Activated naive CD4-positive, alpha-beta T cell treated with Interleukin-2 at 50 U/mL for 16 hours (primary cell): ENCODE data around the gene UCK2.
"Not testable (repeated sequence)": the region's sequence is repeated elsewhere in the genome, so short reads cannot be mapped to it uniquely, and the experiment has no call there.

Experiments used
- DNase-seq: peaks from one replicate; pipeline ENCODE4 v3.0.0-alpha.2; 2020

Gene UCK2

DNA sequence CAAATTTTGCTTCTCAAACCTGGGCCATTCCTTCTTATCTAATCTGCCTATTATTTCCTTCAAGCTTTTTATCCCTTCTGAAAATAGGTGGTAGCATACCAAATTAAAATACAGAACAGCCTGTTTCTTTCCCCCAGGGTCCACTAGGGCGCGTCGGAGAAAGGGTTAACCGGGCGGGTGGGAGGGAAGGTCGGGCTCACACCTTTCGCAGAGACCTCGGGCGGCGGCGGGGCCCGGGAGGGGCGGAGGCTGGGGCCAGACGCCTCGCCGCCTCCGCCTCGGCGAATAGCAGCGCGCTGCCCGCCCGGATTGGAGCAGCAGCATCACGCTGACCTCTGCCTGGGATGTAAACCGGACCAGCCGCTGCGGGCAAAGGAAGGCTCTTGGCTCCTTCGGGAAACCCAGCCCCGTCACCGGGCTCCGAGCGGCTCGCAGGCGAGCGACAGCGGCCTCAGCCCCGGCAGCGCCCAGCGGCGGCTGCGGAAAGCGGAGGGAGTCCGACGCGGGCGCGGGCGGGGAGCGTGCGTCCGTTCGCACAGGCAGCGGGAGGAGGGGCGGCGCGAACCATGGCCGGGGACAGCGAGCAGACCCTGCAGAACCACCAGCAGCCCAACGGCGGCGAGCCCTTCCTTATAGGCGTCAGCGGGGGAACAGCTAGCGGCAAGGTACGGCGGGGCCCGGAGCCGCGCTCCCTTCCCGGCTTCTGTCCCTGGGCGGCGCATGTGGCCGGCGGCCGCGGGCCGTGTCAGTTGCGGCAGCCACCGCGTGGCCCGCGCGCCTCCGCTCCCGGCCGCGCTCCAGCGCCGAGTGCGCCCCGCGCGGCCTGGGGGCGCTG lies at the start of gene UCK2:
TSS of gene UCK2 (plus strand) at position 347 of the 835 bp plus-strand sequence. CDS start at position 567, 220 bp downstream.
- peak; percentile 68 for DNase-seq

DNA sequence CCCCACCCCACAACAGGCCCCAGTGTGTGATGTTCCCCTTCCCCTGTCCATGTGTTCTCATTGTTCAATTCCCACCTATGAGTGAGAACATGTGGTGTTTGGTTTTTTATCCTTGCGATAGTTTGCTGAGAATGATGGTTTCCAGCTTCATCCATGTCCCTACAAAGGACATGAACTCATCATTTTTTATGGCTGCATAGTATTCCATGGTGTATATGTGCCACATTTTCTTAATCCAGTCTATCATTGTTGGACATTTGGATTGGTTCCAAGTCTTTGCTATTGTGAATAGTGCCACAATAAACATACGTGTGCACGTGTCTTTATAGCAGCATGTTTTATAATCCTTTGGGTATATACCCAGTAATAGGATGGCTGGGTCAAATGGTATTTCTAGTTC lies 49.2 kb upstream of the UCK2 start:
- DNase-seq = not testable (repeated sequence)

DNA sequence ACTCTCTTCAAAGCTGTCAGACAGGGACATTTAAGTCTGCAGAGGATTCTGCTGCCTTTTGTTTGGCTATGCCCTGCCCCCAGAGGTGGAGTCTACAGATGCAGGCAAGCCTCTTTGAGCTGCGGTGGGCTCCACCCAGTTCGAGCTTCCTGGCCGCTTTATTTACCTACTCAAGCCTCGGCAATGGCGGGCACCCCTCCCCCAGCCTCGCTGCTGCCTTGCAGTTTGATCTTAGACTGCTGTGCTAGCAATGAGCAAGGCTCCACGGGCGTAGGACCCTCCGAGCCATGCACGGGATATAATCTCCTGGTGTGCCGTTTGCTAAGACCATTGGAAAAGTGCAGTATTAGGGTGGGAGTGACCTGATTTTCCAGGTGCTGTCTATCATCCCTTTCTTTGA lies 43.9 kb upstream of the UCK2 start:
- DNase-seq = not testable (repeated sequence)

DNA sequence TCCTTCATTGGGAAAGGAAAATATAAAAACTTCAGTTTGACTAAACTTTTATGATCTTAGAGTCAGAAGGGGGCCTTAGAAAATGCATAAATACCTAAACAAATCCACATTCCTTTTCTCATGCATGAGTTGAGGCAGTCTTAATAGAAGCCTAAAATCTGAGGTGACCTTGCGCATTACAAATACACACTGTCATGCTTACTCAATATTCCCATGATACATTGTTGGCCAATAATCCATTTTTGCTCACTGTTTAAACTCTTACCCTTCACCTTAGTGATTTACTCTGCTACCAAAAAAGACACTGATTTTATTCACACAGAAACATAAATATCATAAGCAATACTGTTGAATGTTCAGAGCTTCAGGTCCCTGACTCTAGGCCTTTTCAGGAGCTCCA lies 39.7 kb upstream of the UCK2 start:
- no peak for DNase-seq

DNA sequence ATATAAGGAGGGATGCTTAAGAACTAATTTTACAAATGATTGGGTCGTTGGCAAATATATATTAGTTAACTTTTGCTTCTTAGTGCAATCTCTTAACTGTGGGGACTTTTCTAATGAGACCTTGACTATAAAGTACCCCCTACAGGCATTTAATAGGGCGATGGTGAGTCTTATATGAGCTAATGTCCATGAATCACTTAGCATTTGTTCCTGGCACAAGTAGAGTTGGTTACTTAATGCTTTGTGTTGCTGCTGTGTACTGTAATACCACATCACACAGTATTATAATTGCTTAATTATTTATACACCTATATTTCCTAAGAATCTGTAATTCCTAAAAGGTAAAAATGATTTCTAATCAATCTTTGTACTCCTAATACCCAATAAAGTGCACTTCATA lies 33.5 kb upstream of the UCK2 start:
- DNase-seq = no peak

DNA sequence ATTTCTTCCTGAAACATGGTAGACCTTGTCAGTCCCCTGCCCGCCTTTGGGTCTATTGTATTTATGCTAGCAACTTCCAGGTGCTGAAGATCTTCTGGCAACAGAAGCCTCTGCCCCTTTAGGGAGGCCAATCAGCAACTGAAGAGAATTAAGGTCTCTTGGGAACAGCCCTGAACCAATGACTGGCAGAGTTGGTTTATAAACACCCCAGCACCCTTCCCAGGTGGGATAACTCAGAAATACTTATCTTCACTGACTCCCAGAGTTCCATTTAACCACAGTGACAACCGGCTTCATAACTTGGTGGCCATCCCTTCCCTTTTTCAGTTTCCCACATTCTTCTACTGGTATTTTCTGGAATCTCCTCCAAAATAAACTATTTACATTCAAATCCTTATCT lies 31.5 kb upstream of the UCK2 start:
- no peak for DNase-seq

DNA sequence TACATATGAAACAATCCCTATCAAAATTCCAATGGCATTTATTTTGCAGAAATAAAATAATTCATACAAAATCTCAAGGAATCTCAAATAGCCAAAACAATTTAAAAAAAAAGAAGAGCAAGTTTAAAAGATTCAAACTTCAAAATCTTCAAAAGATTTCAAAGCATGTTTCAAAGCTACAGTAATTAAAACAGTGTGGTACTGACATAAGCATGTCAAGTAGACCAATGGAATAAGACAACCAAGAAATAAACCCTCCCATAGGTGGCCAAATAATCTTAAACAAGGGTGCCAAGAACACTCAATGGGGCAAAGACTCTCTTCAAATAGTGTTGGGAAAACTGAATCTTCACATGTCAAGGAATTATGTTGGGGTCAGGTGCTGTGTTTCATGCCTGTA lies 28.0 kb upstream of the UCK2 start:
- DNase-seq = no peak

DNA sequence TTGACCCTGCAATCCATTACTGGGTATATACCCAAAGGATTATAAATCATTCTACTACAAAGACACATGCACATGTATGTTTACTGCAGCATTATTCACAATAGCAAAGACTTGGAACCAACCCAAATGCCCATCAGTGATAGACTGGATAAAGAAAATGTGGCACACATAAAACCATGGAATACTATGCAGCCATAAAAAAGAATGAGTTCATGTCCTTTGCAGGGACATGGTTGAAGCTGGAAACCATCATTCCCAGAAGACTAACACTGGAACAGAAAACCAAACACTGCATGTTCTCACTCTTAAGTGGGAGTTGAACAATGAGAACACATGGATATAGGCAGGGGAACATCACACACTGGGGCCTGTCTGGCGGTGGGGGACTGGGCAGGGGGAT lies 22.9 kb upstream of the UCK2 start:
- not testable (repeated sequence) for DNase-seq

DNA sequence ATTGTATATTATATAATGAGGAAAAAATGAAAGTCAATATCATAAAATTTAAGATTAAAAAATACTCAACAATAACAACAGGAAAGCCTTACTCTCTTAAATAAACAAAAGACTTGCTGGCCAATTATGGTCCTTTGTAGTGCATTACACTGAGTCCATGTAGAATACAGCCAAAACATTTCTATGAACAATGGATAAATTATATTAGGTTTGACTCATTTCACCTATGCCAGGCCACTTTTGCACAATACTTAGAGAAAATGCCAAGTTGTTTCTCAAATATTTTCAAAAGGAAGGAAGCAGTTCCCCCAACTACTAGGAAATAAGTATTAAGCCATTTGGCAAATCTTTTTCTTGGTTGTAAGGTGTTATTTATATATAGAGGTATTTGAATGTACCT lies 19.8 kb upstream of the UCK2 start:
- no peak for DNase-seq

DNA sequence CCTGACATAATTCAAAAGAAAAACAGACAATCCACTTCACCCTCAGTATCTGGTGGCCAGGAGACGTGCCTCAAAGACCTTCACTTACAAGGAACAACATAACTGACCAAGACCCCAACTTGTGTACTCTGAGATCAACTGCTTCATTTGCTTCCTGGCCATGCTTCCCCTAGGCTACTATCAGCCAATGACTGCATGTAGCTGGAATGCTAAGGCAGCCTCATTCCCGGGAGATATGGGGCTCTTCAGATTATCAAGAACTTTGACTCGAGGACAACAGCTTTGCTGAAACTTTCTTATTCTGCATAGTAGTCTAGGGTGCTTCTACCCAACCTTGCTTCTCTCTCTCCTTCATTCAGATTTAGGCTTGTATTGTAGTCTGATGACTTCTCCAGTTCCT lies 11.7 kb upstream of the UCK2 start:
- no peak for DNase-seq

DNA sequence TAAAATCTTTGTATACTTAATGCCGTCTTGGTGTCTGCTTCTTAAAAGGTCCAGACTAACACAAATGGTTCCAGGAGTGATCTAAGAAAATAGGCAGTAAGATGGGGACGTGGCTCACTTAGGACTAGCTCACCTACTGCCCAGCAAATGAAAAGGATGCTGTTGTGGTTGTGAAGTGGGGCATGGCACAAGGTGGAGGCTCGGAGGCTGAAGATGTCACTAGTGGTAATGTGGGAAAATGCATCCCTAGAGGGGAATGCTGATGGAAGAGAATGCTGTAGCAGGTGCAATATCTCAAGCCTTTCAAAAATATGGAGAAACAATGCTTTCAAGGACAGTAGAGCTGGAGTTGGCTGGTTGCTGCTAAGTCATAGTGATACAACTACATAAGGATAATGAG lies 11.3 kb upstream of the UCK2 start:
- no peak for DNase-seq

DNA sequence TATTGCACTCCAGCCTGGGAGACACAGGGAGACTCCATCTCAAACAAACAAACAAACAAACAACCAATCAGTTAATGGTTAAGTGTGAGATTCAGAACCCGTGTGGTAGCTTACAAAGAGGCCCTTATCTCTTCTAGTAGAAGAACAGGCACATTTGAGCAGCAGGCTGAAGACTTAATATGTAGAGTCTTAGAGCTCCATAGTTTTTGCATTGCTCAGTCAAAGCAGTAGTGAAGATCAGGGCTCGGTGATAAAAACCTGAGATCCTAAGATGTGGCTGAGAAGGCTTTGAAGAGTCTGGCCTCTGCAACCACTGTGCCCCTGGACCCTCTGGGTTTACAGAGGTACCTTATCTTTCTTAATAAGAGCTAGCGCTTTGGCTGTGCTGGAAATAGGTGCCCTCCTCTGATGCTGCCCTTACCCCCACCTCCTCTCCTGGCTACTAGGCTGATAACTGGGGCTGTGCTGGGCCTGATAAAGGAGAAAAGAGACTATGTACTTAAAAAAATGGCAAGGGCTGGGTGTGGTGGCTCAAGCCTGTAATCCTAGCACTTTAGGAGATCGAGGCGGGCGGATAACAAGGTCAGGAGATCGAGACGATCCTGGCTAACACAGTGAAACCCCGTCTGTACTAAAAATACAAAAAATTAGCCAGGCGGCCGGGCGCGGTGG lies 10.5 kb upstream of the UCK2 start:
- no peak for DNase-seq

DNA sequence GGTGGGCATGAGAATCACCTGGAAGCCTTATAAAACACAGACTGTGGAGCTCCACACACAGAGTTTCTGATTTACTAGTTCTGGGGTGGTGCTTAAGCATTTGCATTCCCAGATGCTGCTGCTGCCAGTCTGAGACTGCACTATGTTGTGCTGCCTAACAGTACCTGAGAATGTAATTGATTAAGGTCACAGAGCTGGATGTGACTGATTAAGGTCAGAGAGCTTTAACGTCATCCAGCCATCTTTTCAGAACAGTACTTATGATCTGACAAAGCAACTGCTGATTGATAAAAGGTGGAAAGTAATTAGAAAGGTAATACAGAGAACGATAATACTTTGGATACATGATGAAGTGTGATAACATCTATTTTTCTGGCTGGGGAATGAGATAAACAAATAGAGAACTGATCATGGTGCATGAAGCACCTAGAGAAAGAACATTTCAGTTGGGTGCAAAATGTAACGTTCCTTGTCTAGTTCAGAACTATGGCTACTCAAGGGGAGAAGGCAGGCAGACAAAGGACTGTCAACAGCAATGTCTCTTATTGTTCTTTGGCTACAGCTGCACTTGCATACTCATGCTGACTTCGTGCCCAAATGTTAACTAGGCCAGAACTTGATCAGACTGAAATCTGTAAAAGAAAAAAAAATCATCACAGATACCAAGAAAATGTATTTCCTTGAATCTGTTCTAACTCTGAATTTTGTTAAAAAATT lies 3.7 kb upstream of the UCK2 start:
- DNase-seq = no peak

DNA sequence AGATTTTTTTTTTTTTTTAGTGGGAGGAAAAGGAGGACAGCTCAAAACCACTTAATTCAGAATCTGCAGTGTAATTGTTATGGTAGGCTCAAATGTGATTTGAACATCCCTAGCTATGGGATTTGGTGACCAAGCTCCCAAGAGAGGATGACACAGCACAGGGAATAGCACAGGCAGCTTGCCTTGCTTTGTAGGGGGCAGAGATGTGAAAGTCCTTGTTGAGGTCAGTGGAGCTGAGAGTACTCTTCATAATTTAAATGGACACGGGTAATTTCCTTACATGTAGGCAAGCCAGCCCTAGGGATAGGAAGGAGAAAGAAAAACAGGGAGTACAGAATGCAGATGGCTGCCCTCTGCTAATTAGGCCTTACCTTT lies 3.2 kb upstream of the UCK2 start:
- no peak for DNase-seq

DNA sequence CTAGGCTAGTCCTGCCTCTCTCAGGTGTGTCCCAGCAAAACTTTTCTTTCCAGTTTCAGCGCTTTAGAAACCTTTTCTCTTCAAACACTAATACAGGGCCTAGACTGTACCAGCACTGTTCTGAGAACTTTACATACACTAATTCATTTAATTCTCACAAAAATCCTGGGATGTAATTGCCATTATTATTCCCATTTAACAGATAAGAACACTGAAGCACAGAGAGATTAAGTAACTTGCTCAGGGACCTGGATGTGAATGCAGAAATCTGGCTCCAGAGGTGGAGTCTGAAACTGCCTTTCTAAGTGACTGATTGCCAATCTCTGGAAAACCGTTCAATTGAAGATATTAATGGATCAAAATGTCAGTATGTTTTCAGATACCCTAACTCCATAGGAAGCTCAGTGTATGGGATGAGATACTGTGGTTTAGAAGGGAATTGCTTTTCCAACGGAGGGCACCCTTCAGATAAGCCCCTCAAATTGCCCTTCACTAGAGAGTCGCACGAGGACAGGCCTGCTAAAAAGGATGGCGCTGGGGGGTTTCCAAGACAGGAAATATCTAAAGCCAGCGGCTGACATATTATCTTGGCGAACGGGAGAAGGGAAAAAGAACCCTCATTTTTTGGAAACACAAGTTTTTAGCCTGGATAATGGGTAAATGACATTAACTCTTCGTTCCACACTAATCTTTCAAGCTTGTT lies 698 bp upstream of the UCK2 start:
- no peak for DNase-seq

DNA sequence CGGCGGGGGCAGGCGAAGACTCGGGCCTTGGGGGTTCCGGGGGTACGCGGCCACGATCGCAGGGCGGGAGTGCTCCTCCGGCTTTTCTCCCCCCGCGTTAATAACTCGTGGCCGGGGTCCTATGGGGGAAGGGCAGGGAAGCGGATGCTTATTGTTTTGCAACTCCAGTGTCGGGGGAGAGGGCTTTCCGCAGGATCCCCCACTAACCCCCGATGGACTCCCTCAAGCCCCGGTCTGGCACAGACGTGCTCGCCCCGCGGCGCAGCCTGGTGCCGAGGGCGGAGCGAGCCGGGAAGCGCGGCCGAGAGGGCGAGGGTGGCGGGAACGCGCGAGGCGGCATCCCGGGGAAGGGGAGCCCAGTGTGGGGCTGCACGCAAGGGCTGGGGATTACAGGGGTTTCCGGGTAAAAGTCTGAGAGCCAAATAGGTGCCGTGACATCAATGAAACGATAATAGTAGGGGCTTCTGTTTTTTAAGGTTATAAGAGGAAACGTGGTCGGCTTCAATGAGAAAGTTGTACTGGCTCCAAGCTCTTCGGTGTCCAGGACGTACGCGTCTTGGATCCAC lies 772 bp downstream of the UCK2 start:
- peak; percentile 50 for DNase-seq

DNA sequence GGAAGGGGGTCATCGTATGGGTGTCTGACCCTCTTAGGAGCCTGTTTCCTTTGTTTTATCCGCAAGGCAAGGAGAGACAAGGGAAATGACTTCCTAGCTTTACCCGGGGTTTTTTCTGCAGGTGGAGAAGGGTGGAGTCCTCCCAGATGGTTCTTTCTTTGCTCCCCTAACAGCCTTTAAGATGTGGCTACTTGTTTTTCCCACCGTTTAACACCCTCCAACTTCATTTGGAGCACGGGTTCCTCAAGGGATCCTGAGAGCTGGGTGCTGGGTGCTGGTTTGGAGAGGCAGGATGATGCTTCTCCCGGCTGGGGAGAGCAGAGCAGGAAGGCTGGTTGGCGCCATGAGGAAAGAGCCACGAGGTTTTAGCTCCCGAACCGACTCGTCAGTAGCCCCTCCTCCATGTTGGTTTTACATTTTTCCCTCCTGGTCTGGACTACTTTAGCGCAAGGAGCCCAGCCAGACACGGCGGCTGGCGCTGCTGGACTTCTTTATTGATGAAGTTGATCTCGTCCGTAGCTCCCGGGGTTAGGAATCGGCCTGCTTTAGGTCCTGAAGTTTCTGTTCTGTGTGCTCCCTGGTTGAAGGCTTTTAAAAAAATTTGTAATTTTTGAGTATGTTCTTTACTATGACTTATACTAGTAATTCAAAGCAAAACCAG lies 1.4 kb downstream of the UCK2 start:
- DNase-seq = peak; percentile 4

DNA sequence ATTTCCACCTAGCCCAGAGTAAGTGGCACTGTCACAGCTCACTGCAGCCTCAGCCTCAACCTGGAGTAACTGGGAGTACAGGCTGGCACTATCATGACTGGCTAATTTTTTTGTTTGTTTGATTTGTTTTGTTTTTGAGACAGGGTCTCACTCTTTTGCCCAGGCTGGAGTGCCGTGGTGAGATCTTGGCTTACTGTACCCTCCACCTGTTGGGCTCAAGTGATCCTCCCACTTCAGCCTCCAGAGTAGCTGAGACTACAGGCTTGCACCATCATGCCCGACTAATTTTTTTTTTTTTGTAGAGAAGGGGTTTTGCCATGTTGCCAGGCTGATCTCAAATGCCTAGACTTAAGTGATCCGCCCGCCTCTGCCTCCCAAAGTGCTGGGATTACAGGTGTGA lies 2.5 kb downstream of the UCK2 start:
- DNase-seq = no peak

DNA sequence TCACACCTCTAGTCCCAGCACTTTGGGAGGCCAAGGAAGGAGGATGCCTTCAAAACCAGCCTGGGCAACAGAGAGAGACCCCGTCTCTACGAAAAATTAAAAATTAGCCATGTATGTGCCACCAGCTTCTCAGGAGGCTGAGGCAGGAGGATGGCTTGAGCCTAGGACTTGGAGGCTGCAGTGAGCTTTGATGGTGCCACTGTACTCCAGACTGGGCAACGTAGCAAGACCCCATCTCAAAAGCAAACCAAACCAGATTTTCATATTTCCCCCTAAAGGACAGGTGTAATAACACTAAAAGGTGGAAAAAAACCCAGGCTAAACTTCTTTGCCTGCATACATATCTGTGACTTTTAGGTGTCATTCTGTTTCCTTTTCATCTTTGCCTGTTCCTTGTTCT lies 3.7 kb downstream of the UCK2 start:
- no peak for DNase-seq

DNA sequence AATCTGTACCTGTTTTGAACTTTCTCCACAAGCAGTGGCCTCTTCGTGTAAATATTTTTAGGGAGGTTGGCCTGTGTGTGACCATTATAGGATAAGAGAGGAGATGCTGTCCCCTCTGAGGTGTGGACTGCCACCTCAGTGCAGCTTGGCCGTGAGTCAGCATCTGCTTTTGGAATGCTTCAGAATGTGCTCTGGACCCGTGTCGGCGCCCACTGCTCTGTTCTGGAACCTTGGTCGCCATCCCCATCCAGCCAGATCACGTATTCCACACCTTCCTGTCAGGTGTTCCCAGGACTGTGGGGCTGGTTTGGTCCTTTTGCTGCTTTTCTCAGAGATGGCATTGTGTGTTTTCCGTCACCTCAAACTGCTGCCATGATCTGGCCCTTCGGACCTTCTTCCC lies 5.5 kb downstream of the UCK2 start:
- no peak for DNase-seq

DNA sequence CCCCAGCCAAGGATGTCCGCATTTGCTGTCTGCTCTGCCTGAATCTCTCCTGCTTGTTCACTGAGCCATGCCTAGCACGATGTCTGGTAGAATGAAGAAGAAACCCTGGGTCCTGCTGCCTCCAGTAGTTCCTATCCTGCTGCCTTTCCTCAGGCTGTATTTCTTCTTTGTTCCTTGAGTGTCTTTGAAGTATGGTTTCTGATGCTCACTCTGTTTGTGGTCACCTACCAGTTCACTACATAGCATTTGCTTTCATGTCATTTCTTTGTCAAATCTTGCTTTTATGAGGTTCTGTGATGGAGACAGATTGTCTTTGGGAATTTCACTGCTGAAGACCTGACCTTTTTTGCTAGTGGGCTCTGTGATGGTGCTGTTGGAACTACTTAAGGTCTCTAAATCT lies 5.9 kb downstream of the UCK2 start:
- DNase-seq = no peak

DNA sequence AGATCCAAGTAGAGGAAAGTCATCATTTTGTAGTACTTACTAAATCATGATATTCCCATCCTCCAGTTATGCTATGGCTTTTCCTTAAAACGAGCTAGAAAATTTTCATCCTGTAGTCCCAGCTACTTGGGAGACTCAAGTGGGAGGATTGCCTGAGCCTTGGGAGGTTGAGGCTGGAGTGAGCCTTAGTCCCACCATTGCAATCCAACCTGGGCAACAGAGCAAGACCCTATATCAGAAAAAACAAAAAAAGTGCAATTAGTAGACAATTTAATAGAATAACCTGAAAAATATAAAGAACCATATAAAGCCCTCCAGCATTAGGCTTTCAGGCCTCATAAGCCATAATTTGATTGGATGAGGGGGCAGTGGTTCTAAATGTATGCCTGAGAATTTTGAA lies 6.8 kb downstream of the UCK2 start:
- no peak for DNase-seq
